Subcutaneous abdominal adipose tissue (tissue), 5 donors: ENCODE measurements around the gene RGS19.
"Not testable (repeated sequence)": the region's sequence is repeated elsewhere in the genome, so short reads cannot be mapped to it uniquely, and the experiment has no call there.

Experiments used
- H3K27ac ChIP-seq: one replicate; pipeline ENCODE4 v1.7.0; 2013; ENCODE audit warnings: low read depth, mild to moderate bottlenecking, inconsistent platforms, low read length, moderate library complexity
- H3K27me3 ChIP-seq, 5 donors: one replicate each; pipeline ENCODE4 v1.7.0; 2013; ENCODE audit warnings: low read length in 5 of 5, inconsistent platforms in 1 of 5; ENCODE audit not compliant: control insufficient read depth in 5 of 5, insufficient read depth in 4 of 5
- H3K36me3 ChIP-seq, 5 donors: one replicate each; pipeline ENCODE4 v1.7.0; 2013; ENCODE audit warnings: low read length in 5 of 5; ENCODE audit not compliant: control insufficient read depth in 5 of 5, insufficient read depth in 5 of 5
- H3K4me1 ChIP-seq, 5 donors: one replicate each; pipeline ENCODE4 v1.7.0; 2013; ENCODE audit warnings: low read length in 5 of 5, mild to moderate bottlenecking in 3 of 5, moderate library complexity in 1 of 5; ENCODE audit not compliant: control insufficient read depth in 5 of 5, insufficient read depth in 5 of 5
- H3K4me3 ChIP-seq, 5 donors: one replicate each; pipeline ENCODE4 v1.7.0; 2013; ENCODE audit warnings: low read length in 5 of 5, low read depth in 1 of 5
- H3K9ac ChIP-seq, 5 donors: one replicate each; pipeline ENCODE4 v1.7.0; 2013; ENCODE audit warnings: low read length in 5 of 5, mild to moderate bottlenecking in 4 of 5, moderate library complexity in 3 of 5
- H3K9me3 ChIP-seq, 5 donors: one replicate each; pipeline ENCODE4 v1.7.0; 2013; ENCODE audit warnings: low read length in 5 of 5; ENCODE audit not compliant: control insufficient read depth in 5 of 5
- donor health status: healthy.
- donor health status: healthy.
- donor health status: healthy.
- donor health status: healthy.
- donor health status: healthy.

RGS19 gene, protein sequence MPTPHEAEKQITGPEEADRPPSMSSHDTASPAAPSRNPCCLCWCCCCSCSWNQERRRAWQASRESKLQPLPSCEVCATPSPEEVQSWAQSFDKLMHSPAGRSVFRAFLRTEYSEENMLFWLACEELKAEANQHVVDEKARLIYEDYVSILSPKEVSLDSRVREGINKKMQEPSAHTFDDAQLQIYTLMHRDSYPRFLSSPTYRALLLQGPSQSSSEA

DNA sequence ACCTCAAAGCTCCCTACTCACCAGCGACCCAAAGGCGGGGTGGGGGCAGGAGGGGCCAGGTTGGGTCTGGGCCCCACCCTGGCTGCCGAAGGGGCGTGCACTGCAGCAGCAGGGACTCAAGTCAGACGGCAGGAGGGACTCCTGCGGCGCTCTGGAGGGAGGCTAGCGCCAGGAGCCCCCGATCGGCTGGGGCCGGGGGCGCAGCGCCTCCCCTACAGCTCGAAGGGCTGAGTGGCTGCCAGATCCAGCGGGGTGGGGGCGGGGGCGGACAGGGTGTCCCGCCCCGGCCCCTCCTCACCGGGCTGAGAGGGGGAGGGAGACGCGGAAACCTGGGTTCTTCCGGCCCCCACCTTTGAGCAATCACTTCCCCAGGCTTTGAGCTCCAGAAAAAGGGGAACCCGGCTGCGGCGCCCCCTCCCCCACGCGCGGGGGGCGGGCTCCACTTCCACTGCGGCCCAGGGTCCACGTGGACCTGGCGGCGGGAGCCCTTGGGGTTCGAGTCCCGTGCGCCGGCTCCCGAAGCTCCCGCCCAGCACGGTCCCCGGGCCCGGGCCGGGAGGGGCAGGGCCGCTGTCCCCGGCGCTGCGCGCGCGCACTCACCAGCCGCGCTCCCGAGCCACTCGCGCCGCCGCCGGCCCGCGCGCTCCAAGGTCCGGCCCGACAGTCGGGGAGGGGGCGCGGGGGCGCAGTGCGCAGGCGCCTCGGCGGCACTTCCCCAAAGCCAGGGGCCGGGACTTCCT, at the start of gene RGS19:
RGS19 (minus strand) TSS at position 246 of the 740 bp plus-strand sequence. CDS start 2,632 bp downstream, outside the sequence.
- peak within 1 kb of the TSS; percentile 16 to 84 (median 82) for H3K9ac ChIP-seq
- peaks cover 0 to 11% (median 4%) of the 10 kb centered on the region in 5 donors for H3K36me3 ChIP-seq
- H3K27ac ChIP-seq: peak within 1 kb of the TSS; percentile 37
- peaks cover 5 to 7% (median 7%) of the 10 kb centered on the region in 5 donors for H3K27me3 ChIP-seq
- peaks cover 0 to 78% (median 61%) of the 10 kb centered on the region in 5 donors for H3K4me1 ChIP-seq
- H3K4me3 ChIP-seq: peak within 1 kb of the TSS; percentile 59 to 78 (median 73)
- H3K9me3 ChIP-seq: no peaks in the 10 kb centered on the region

DNA sequence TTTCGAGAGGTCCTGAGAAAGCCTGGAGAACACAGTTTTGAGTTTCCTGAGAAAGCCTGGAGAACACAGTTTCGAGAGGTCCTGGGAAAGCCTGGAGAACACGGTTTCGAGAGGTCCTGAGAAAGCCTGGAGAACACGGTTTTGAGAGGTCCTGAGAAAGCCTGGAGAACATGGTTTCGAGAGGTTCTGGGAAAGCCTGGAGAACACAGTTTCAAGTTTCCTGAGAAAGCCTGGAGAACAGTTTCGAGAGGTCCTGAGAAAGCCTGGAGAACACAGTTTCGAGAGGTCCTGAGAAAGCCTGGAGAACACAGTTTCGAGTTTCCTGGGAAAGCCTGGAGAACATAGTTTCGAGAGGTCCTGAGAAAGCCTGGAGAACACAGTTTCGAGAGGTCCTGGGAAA, 44.2 kb upstream of the RGS19 start:
- not testable (repeated sequence) for H3K27ac ChIP-seq, H3K4me1 ChIP-seq, H3K36me3 ChIP-seq, H3K9ac ChIP-seq, H3K9me3 ChIP-seq, H3K4me3 ChIP-seq
- peaks cover 5 to 15% (median 8%) of the 10 kb centered on the region in 5 donors for H3K27me3 ChIP-seq

DNA sequence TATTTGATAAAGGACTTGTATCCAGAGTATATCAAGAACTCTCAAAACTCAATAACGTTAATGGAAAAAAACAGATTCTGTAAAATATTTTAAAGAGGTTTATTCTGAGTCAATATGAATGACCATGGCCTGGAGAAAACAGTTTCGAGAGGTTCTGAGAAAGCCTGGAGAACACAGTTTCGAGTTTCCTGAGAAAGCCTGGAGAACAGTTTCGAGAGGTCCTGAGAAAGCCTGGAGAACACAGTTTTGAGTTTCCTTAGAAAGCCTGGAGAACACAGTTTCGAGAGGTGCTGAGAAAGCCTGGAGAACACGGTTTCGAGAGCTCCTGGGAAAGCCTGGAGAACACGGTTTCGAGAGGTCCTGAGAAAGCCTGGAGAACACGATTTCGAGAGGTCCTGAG, 43.6 kb upstream of the RGS19 start:
- not testable (repeated sequence) for H3K9me3 ChIP-seq, H3K27ac ChIP-seq, H3K4me3 ChIP-seq, H3K36me3 ChIP-seq, H3K9ac ChIP-seq, H3K4me1 ChIP-seq
- peaks cover 5 to 15% (median 8%) of the 10 kb centered on the region in 5 donors for H3K27me3 ChIP-seq

DNA sequence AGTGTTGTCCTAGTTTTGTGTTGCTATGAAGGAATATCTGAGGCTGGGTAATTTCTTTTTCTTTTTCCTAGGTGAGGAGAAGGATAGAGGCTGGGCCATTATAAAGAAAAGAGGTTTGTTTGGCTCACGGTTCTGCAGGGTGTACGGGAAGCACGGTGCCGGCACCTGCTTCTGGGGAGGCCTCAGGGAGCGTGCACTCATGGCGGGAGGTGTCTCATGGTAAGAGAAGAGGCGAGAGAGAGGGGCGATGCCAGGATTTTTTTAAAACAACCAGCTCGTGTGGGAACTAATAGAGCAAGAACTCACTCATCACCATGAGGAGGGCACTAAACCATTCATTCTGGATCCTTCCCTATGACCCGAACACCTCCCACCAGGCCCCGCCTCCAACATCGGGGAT, 42.3 kb upstream of the RGS19 start:
- no peak overlapping the region for H3K27ac ChIP-seq
- H3K4me3 ChIP-seq: no peak overlapping the region
- H3K36me3 ChIP-seq: no peaks in the 10 kb centered on the region
- no peaks in the 10 kb centered on the region for H3K9me3 ChIP-seq
- H3K9ac ChIP-seq: no peak overlapping the region
- peaks cover 0 to 7% (median 5%) of the 10 kb centered on the region in 5 donors for H3K4me1 ChIP-seq
- peaks cover 5 to 15% (median 8%) of the 10 kb centered on the region in 5 donors for H3K27me3 ChIP-seq

DNA sequence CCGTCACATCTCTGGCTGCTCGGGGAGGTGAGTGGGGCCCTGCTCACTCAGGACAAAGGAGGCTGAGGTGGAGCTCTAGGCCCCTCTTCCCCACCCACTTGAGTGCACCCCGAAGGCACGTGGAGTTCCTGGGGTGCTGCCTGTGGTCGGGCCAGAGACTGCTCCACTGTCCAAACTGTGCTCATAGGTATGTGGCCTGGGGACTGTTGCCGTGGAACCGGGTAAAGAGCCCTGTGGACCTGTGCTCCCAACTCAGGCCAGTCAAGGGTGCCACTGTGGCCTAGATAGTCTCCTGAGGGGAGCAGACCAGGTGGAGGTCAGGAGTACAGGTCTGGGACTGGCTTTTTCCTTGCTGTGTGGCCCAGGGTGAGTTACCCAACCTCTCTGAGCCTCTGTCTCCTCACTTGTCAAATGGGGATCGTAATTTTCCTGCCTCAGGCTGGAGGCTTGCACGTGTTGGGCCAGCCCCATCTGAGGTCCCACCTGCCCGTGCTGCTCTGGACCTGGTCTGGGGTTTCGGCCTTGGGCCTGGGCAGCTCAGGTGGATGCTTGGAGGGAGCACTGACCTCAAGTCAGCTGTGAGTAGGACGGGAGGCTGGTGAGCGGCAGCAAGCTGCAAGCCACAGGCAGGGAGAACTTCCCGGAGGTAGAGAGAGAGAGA, 40.5 kb upstream of the RGS19 start:
- Histone ChIP-seq H3K36me3 (no peaks in the 10 kb centered on the region), H3K9me3 (no peaks in the 10 kb centered on the region), H3K27ac (no peak overlapping the region), H3K4me1 (peaks cover 0 to 7% (median 5%) of the 10 kb centered on the region in 5 donors), H3K9ac (no peak overlapping the region), H3K27me3 (peaks cover 5 to 15% (median 12%) of the 10 kb centered on the region in 5 donors), H3K4me3 (peak overlapping the region in 3 of 5 donors; percentile 43 to 47 (median 44))

DNA sequence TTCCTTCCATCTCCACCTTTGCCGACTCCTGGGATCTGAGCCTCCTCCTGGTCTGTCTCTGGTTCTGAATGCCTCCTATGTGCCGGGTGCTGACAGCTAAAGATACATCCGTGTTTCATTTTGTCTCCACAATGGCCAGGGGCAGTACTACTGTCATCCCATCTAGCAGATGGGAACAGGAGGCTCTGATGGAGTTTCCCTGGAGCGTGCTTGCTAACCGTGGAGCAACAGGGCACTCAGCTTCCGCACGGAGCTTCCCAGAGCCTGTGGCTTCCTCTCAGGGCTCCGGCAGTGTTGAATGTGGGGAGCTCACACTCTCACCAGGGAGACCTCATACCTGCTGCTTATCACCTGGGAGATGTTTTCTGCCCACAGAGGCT, 40.0 kb upstream of the RGS19 start:
- Histone ChIP-seq H3K4me3 (no peak overlapping the region), H3K9me3 (no peaks in the 10 kb centered on the region), H3K27me3 (peaks cover 5 to 15% (median 12%) of the 10 kb centered on the region in 5 donors), H3K4me1 (peaks cover 0 to 7% (median 5%) of the 10 kb centered on the region in 5 donors), H3K9ac (no peak overlapping the region), H3K36me3 (no peaks in the 10 kb centered on the region), H3K27ac (no peak overlapping the region)

DNA sequence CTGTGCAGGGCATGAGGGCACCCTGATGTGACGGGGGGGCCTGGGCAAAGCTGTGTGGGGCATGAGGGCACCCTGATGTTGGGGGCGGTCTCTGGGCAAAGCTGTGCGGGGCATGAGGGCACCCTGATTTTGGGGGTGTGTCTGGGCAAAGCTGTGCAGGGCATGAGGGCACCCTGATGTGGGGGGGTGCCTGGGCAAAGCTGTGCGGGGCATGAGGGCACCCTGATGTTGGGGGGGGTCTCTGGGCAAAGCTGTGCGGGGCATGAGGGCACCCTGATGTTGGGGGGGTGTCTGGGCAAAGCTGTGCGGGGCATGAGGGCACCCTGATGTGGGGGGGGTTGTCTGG, 38.1 kb upstream of the RGS19 start:
- not testable (repeated sequence) for H3K4me3 ChIP-seq, H3K9ac ChIP-seq, H3K27ac ChIP-seq, H3K4me1 ChIP-seq, H3K36me3 ChIP-seq, H3K9me3 ChIP-seq
- peaks cover 5 to 15% (median 12%) of the 10 kb centered on the region in 5 donors for H3K27me3 ChIP-seq

DNA sequence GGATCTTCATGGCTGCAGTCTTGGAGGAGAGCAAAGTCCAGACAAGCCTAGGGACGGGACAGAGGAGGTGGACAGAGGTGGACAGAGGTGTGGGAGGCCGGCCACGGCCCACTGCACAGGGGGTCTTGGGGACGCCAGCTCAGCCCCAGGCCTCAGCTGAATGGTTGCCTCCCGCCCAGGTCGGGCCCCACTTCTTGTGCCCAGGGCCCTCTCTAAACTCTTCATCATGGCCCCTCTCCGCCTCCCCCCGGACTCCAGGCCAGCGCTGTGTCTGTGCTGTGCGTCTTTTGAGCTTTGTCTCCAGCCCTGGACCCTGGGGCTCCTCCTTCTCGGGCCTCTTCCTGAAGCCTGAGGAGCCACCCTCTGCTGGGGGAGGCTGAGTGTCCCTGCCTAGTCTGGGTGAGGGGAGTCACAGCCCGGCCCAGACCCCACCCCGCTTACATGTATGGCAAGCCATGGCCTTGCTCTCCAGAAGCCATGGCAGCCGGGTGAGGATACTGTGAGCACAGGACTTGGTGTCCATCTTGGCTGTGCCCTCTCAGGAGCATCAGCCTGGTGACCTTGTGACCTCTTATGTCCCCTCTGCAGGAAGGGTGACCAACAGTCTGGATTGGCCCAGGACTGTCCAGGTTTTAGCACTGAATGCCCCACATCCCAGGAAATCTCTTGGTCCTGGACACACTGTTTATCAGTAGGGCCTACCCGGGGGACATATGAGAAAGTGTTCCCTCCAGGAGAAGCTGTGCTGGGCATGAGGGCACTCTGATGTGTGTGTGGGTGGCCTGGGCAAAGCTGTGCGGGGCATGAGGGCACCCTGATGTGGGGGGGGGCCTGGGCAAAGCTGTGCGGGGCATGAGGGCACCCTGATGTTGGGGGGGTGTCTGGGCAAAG, 37.5 kb upstream of the RGS19 start:
- H3K27me3 ChIP-seq: peaks cover 5 to 13% (median 12%) of the 10 kb centered on the region in 5 donors
- peaks cover 0 to 7% (median 5%) of the 10 kb centered on the region in 5 donors for H3K4me1 ChIP-seq
- H3K9ac ChIP-seq: no peak overlapping the region
- H3K36me3 ChIP-seq: no peaks in the 10 kb centered on the region
- H3K9me3 ChIP-seq: no peaks in the 10 kb centered on the region
- H3K27ac ChIP-seq: no peak overlapping the region
- no peak overlapping the region for H3K4me3 ChIP-seq

DNA sequence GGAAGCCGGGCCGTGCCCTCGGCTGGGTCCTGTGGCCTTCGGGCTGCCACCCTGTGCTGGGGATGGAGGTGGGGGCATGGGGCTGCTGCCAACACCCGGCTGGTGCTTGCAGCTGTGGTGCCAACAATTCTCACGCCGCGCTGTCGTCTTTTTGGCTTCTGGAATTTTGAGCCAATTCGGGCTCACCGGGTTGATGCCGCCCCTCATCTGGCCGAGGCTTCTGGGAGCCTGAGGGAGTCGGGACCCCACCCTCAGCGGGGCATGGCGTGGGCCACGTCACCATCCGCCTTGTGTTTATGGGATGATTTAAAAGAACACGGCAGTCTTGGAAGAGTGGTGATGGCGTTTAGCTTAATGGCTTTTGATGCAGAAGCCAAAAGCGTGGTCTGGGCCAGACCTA, 36.7 kb upstream of the RGS19 start:
- peaks cover 0 to 6% (median 5%) of the 10 kb centered on the region in 5 donors for H3K27me3 ChIP-seq
- H3K36me3 ChIP-seq: no peaks in the 10 kb centered on the region
- H3K9ac ChIP-seq: no peak overlapping the region
- peaks cover 0 to 7% (median 5%) of the 10 kb centered on the region in 5 donors for H3K4me1 ChIP-seq
- H3K9me3 ChIP-seq: no peaks in the 10 kb centered on the region
- no peak overlapping the region for H3K4me3 ChIP-seq
- H3K27ac ChIP-seq: no peak overlapping the region
